GM21786 (cell line): ENCODE measurements around the gene ARID4A.
"Not testable (repeated sequence)": the region's sequence is repeated elsewhere in the genome, so short reads cannot be mapped to it uniquely, and the experiment has no call there.

Experiments
- ATAC-seq: cut with Tn5 transposase; IDR thresholded peaks from one replicate; pipeline ENCODE4 v1.9.1; 2021; ENCODE audit not compliant: unreplicated experiment

Gene ARID4A, protein sequence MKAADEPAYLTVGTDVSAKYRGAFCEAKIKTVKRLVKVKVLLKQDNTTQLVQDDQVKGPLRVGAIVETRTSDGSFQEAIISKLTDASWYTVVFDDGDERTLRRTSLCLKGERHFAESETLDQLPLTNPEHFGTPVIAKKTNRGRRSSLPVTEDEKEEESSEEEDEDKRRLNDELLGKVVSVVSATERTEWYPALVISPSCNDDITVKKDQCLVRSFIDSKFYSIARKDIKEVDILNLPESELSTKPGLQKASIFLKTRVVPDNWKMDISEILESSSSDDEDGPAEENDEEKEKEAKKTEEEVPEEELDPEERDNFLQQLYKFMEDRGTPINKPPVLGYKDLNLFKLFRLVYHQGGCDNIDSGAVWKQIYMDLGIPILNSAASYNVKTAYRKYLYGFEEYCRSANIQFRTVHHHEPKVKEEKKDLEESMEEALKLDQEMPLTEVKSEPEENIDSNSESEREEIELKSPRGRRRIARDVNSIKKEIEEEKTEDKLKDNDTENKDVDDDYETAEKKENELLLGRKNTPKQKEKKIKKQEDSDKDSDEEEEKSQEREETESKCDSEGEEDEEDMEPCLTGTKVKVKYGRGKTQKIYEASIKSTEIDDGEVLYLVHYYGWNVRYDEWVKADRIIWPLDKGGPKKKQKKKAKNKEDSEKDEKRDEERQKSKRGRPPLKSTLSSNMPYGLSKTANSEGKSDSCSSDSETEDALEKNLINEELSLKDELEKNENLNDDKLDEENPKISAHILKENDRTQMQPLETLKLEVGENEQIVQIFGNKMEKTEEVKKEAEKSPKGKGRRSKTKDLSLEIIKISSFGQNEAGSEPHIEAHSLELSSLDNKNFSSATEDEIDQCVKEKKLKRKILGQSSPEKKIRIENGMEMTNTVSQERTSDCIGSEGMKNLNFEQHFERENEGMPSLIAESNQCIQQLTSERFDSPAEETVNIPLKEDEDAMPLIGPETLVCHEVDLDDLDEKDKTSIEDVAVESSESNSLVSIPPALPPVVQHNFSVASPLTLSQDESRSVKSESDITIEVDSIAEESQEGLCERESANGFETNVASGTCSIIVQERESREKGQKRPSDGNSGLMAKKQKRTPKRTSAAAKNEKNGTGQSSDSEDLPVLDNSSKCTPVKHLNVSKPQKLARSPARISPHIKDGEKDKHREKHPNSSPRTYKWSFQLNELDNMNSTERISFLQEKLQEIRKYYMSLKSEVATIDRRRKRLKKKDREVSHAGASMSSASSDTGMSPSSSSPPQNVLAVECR

DNA sequence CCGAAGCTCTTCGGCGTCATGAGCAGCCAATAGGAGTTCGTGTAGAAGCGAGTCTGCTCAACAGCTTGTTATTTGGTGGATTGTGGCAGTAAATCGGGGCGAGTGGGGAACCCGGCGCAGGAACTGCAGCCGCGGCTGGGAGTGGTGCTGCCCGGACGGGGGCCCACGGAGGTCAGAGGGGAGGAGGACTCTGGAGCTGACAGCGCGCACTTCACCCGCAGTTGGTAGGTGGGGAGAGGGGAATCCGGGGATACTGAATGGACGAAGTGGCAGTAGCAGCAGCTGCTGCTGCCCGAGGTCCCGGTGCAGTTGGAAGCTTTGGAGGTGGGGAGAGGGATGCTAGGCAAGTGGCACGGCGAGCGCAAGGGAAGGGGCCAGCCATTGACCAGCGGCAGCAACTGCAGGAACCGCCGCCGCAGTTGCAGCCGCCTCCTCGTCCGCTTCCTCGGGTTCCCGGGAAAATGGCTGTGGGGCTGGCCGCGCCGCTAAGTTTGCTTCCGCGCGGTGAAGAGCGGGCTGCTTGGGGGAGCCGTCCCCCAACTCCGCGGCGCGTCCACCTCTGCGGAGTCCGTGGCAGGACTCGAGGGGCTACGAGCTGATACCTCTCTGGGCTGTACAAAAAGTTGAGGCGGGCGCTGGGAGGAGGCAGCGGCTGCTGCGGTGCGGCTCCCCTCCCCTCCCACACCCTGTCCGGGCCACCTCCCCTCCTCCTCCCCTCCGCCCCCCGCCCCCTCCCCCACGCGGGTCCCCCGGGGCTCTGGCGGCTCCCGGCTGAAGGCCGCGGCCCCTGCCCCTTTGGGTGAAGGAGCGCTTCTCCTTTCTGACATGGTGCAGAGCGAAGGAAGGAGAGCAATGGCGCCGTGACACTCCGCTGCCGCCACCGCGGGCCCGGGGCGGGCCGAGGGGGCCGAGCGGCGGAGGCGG lies at the start of gene ARID4A:
Gene ARID4A (plus strand): TSS at position 79 of the 924 bp plus-strand sequence. CDS start 1,300 bp downstream, outside the sequence.
- no peak for ATAC-seq

DNA sequence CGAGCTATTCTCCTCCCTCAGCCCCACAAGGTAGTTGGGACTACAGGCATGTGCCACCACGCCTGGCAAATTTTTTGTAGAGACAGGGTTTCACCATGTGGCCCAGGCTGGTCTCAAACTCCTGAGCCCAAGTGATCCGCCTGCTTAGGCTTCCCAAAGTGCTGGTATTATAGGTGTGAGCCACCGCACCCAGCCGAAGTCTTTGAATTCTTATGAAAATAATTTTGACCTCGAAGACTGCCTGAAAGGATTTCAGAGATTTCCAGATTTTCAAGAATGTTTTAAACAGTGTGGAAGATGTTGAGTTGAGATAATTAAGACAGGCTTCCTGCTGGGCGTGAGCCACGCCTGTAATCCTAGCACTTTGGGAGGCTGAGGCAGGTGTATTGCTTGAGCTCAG lies 48.7 kb upstream of the ARID4A start:
- no peak for ATAC-seq

GRCh38 chr14:58258156-58258555 lies 40.2 kb upstream of the ARID4A start:
- no peak for ATAC-seq

DNA sequence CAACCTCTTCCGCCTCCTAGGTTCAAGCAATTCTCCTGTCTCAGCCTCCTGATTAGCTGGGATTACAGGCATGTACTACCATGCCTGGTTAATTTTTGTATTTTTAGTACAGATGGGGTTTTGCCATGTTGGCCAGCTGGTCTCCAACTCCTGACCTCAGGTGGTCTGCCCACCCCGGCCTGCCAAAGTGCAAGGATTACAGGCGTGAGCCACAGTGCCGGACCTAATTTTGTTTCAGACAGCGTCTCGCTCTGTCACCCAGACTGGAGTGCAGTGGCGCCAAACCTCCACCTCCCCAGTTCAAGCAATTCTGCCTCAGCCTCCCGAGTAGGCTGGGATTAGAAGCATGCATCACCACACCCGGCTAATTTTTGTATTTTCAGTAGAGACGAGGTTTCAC lies 36.4 kb upstream of the ARID4A start:
- ATAC-seq: not testable (repeated sequence)

GRCh38 chr14:58265401-58265800 lies 33.0 kb upstream of the ARID4A start:
- no peak for ATAC-seq

- no peak for ATAC-seq
Measured at GRCh38 chr14:58270628-58271027, 27.7 kb upstream of the ARID4A start.

DNA sequence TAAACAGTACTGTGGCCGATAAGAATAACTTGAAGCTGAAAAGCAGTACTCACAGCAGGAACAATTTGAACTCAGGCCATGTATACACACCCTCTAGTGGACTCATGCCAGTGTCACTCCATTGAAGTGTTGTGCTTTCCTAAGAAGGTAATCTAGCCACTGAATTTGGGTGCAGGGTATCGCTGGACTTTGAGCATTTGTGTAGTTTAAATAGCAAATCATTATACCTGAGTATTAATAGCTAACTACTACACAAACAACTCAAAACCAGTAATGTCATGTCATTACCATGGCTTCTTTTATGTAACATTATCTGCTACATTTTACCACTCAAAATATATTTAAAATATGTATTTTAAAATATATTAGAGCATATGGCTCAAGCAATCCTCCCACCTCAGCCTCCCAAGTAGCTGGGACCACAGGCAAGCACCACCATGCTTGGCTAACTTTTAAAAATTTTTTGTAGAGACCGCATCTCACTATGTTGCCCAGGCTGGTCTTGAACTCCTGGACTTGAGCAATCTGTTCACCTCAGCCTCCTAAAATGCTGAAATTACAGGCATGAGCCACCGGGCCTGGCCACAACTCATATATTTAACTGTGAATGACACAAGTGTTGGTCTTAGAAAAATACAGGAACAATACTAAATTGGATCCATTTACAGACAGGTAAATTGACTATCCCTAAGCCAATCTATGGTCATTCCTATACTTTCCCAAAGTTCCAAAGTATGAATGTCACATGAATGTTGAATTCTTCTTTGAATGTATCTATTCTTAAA lies 25.6 kb upstream of the ARID4A start:
- ATAC-seq: no peak

DNA sequence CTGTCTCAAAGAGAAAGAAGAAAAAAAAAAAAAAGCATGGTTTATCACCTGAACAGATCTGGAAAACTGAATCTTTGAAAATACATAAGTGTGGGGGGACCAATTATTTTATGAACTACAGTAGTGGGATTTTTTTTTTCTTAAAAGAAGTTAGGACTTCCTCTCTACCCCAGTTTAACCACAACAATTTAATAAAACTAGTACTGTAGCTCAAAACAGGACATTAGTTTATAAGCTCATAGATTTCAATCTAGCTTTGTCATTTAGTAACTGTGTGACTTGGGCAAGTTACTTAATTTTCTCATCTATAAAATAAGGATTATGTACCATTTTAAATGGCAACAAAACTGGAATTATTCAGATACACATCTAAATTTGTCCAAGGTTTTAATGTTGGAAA lies 23.5 kb upstream of the ARID4A start:
- ATAC-seq: no peak

GRCh38 chr14:58275527-58276190 lies 22.7 kb upstream of the ARID4A start:
- no peak for ATAC-seq

DNA sequence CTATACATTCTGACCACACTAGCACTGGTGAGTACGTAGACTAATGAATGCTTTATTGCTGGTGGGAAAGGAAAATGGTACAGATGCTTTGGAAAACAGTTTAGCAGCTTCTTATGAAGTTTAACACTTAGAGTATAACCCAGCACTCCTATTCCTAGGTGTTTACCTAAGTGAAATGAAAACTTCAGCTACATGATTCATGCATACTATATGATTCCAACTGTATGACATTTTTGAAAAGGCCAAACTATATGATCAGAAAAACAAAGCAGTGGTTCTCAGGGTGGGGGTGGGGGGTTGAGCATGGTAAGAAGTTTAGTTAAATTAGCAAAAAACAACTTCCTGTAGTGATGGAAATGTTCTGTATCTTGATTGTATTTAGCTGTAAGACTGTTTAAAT lies 22.1 kb upstream of the ARID4A start:
- ATAC-seq: no peak

DNA sequence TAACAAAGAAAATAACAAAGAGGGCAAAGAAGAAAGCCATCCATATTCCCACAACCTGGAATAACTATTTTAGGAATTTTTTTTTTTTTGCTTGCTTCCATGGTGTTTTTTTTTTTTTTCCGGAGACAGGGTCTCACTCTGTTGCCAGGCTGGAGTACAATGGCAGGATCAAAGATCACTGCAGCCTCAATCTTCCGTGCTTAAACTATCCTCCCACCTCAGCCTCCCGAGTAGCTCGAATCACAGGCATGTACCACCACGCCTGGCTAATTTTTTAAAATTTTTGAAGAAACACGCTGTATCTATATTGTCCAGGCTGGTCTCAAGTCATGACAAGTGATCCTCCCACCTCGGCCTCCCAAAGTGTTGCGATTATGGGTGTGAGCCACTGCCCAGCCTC lies 20.2 kb upstream of the ARID4A start:
- no peak for ATAC-seq

DNA sequence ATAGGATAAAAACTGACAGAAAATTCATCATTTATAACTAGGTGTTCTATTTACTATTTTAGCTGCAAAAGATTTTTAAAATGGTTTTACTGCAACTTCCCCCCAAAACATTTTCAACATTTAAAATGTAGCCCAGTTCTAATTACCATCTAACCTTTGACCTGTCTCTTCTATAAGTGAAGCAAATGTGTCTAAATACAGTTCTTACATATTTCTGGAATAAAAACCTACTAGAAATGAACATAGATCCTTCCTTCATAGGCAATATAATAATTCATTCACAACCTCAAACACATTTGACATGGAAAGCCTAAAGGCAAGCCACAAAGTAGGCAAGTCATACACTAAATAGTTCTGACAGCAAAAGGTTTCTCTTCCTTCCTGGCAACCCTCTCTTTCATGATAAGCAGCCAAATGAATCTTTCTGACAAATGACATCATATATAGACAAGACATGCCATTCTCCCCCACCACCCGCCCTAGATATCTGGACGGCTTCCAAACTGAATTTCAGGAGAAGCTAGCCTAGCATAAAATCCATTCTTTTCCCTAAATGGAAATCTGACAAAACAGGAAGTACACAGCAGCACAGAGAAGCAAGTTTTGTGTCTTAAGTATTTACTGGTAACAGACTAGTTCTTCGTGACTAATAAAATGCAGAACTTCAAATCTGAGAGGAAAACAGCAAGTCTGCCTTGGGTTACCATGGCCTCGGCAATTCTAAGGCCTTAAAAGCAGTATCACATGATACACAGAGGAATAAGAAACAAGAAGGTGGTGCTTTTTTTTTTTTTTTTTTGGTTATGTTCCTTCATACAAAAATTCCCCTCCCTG lies 17.2 kb upstream of the ARID4A start:
- ATAC-seq: peak; percentile 81

GRCh38 chr14:58281969-58282368 lies 16.4 kb upstream of the ARID4A start:
- ATAC-seq: no peak

GRCh38 chr14:58282925-58283593 lies 15.3 kb upstream of the ARID4A start:
- no peak for ATAC-seq

DNA sequence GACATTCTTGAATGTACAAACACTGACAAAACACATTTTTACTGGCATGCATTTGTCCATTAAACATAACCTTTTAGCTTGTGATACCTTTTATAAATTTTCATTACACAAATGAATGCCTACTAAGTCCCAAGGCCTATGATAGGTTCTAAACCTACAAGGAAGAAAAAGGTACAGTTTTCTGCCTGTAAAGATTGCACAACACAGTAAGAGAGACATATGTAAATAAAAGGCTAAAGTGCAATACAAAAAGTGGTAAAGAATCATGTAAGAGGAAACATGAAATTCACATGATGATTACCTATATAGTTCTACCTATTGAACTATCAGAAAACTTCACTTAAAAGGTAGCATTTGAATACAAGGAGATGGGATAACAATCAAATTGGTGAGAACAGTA lies 14.6 kb upstream of the ARID4A start:
- no peak for ATAC-seq

DNA sequence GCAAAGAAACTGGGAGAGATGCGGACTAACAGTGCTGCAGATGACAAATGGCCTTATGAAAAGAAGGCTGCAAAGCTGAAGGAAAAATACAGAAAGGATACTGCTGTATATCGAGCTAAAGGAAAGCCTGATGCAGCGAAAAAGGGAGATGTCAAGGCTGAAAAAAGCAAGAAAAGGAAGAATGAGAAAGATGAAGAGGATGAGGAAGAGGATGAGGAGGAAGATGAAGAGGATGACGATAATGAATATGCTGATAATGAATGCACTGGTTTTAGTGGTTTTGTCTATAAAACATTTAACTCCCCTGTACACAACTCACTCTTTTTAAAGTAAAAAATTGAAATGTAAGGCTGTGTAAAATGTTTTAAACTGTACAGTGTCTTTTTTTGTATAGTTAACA lies 13.2 kb upstream of the ARID4A start:
- no peak for ATAC-seq

DNA sequence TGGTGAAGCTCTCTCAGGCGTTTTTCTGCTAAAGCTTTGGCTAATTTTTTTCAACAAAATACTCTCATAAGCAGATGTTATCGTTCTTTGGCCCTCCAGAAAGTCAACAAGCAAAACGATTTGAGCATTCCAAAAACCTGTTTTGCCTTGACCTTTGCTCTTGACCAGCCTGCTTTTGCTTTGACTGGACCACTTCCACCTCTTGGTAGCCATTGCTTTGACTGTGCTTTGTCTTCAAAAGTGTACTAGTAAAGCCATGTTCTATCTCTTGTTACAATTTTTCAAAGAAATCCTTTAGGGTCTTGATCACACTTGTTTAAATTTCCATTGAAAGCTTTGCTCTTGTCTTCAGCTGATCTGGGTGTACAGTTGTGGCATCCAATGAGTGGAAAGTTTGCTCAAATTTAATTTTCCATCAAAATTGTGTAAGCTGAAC lies 10.7 kb upstream of the ARID4A start:
- ATAC-seq: no peak
